DMS114 treated with DMSO at 0.1 percent for 48 hours (cell line): ENCODE measurements around the gene KAT8.
"Not testable (repeated sequence)": the region's sequence is repeated elsewhere in the genome, so short reads cannot be mapped to it uniquely, and the experiment has no call there.

Experiments used
- DNase-seq: peaks from one replicate; lab custom pipeline; 2025; ENCODE audit not compliant: unreplicated experiment; lab: John Stamatoyannopoulos, UW

The KAT8 gene

GRCh38 chr16:31083556-31083955, 33.9 kb upstream of the KAT8 start:
- DNase-seq: no peak

- DNase-seq: no peak
These were observed 33.5 kb upstream of the KAT8 start for GRCh38 chr16:31083981-31084380.

- DNase-seq: no peak
These were observed 32.7 kb upstream of the KAT8 start for GRCh38 chr16:31084584-31085302.

GRCh38 chr16:31085411-31085810, 32.1 kb upstream of the KAT8 start:
- DNase-seq: no peak

GRCh38 chr16:31085873-31086628, 31.4 kb upstream of the KAT8 start:
- no peak for DNase-seq

- no peak for DNase-seq
These were observed 30.9 kb upstream of the KAT8 start for GRCh38 chr16:31086629-31086906.

GRCh38 chr16:31087481-31087880, 30.0 kb upstream of the KAT8 start:
- DNase-seq: no peak

- no peak for DNase-seq
These were observed 29.5 kb upstream of the KAT8 start for GRCh38 chr16:31087971-31088370.

GRCh38 chr16:31088459-31089183, 28.8 kb upstream of the KAT8 start, which contains the start of gene PRSS53:
Gene PRSS53 (minus strand): TSS chr16:31088943. CDS start chr16:31088809, 134 bp downstream.
- DNase-seq: no peak

- DNase-seq: no peak
These were observed 28.3 kb upstream of the KAT8 start for GRCh38 chr16:31089199-31089598.

GRCh38 chr16:31090540-31090939, 26.9 kb upstream of the KAT8 start:
- DNase-seq: no peak

- no peak for DNase-seq
These were observed 25.1 kb upstream of the KAT8 start for GRCh38 chr16:31092330-31092729.

- DNase-seq: no peak
These were observed 24.2 kb upstream of the KAT8 start for GRCh38 chr16:31093132-31093703.

GRCh38 chr16:31094088-31094423, 23.4 kb upstream of the KAT8 start:
- DNase-seq: no peak

- DNase-seq: peak; percentile 95
These were observed 22.9 kb upstream of the KAT8 start, which contains the start of gene VKORC1 for GRCh38 chr16:31094424-31095120. Gene VKORC1 (minus strand): TSS chr16:31094797. CDS start chr16:31094729, 68 bp downstream.

- DNase-seq: no peak
These were observed 17.4 kb upstream of the KAT8 start for GRCh38 chr16:31099860-31100638.

- DNase-seq: not testable (repeated sequence)
These were observed 16.4 kb upstream of the KAT8 start for GRCh38 chr16:31100876-31101641.

- no peak for DNase-seq
These were observed 11.7 kb upstream of the KAT8 start for GRCh38 chr16:31105677-31106213.
